HepG2 (cell line): ENCODE results near the gene ZG16B. TPM values are rescaled to one million over a fixed set of nuclear protein-coding genes. Genes with fewer than 3 reads are reported as not detected.

Source experiments
- CBFB ChIP-seq: sonication (generic); formaldehyde crosslinking; IDR thresholded peaks from 2 replicates; pipeline ENCODE4 v1.4.0; 2020; ENCODE audit warnings: missing genetic modification reagents
- EHMT2 ChIP-seq: fragments of 200-600 bp; sonication (generic); IDR thresholded peaks from 2 replicates; pipeline ENCODE4 v1.7.0; 2017; ENCODE audit warnings: antibody characterized with exemption, low read depth, low read length, borderline replicate concordance
- ETV5 ChIP-seq: IDR thresholded peaks from 2 replicates; pipeline ENCODE4 v1.6.1; 2018; ENCODE audit warnings: missing biosample characterization, missing genetic modification reagents, inconsistent platforms, borderline replicate concordance
- FOXJ3 ChIP-seq: sonication (generic); formaldehyde crosslinking; IDR thresholded peaks from 2 replicates; pipeline ENCODE4 v1.4.0; 2020; ENCODE audit warnings: missing genetic modification reagents, mild to moderate bottlenecking, borderline replicate concordance
- MAFK ChIP-seq, 2 experiments: IDR thresholded peaks in 1 of 2; conservative IDR thresholded peaks in 1 of 2; 2 replicates each; pipeline ENCODE4 v1.6.1; 2011; ENCODE audit warnings: improper control_type of control experiment in 2 of 2, low read length in 2 of 2
- RBFOX2 ChIP-seq: fragments of 200-400 bp; formaldehyde crosslinking; IDR thresholded peaks from 2 replicates; pipeline ENCODE4 v1.6.1; 2017; ENCODE audit warnings: low read depth, mild to moderate bottlenecking, low read length
- SIN3B ChIP-seq: fragments of 150-350 bp; IDR thresholded peaks from 2 replicates; pipeline ENCODE4 v1.6.1; 2014; ENCODE audit warnings: low read length
- ZFP82 ChIP-seq: sonication (generic); formaldehyde crosslinking; IDR thresholded peaks from 2 replicates; pipeline ENCODE4 v1.5.1; 2020; ENCODE audit warnings: mild to moderate bottlenecking, missing genetic modification reagents, borderline replicate concordance
- ZNF124 ChIP-seq: sonication (generic); formaldehyde crosslinking; IDR thresholded peaks from 2 replicates; pipeline ENCODE4 v1.4.0; 2020; ENCODE audit warnings: missing genetic modification reagents
- ZNF326 ChIP-seq: sonication (generic); formaldehyde crosslinking; IDR thresholded peaks from 2 replicates; pipeline ENCODE4 v1.4.0; 2020; ENCODE audit warnings: missing genetic modification reagents, borderline replicate concordance
- ZNF34 ChIP-seq: sonication (generic); formaldehyde crosslinking; IDR thresholded peaks from 2 replicates; pipeline ENCODE4 v1.4.0; 2020; ENCODE audit warnings: mild to moderate bottlenecking, missing genetic modification reagents, borderline replicate concordance
- ZNF354B ChIP-seq: sonication (generic); formaldehyde crosslinking; IDR thresholded peaks from 2 replicates; pipeline ENCODE4 v1.8.0; 2022; ENCODE audit warnings: mild to moderate bottlenecking, missing genetic modification reagents
- ZNF484 ChIP-seq: sonication (generic); formaldehyde crosslinking; IDR thresholded peaks from 2 replicates; pipeline ENCODE4 v1.5.1; 2020; ENCODE audit warnings: mild to moderate bottlenecking, low read depth, missing genetic modification reagents, borderline replicate concordance
- ZNF570 ChIP-seq: sonication (generic); formaldehyde crosslinking; IDR thresholded peaks from 2 replicates; pipeline ENCODE4 v1.4.0; 2020; ENCODE audit warnings: mild to moderate bottlenecking, missing genetic modification reagents, borderline replicate concordance
- ZZZ3 ChIP-seq: sonication (generic); formaldehyde crosslinking; IDR thresholded peaks from 2 replicates; pipeline ENCODE4 v1.4.0; 2020; ENCODE audit warnings: missing genetic modification reagents, mild to moderate bottlenecking, borderline replicate concordance
- polyA plus RNA-seq, 8 experiments: library from polyadenylated mRNA; depleted of rRNA in 3 of 8; stranded (reverse) in 7 of 8; unstranded in 1 of 8; fragments of >200 nt; fragmentation: Illumina TruSeq in 4 of 8; extraction: Trizol in 4 of 8; gene quantifications; 2 replicates each; pipeline versions ENCODE4 v1.2.1 to v1.2.3, GENCODE V29; 2011 to 2016; ENCODE audit warnings: low read depth in 4 of 8, missing spikeins in 1 of 8, mixed read lengths in 1 of 8; ENCODE audit not compliant: insufficient read depth in 1 of 8
- total RNA-seq, 5 experiments: library from RNA; depleted of rRNA; stranded (reverse); fragments of >200 nt; fragmentation: Illumina TruSeq; extraction: Trizol; gene quantifications; 2 replicates each; pipeline ENCODE4 v1.2.3, GENCODE V29; 2016; ENCODE audit warnings: low read depth in 1 of 5
- TF ChIP-seq, protein P1 (sequence below): sonication (generic); formaldehyde crosslinking; IDR thresholded peaks from 2 replicates; pipeline ENCODE4 v1.4.0; 2020; ENCODE audit warnings: missing genetic modification reagents, low read depth, mild to moderate bottlenecking, borderline replicate concordance
- TF ChIP-seq, protein P2 (sequence below): sonication (generic); formaldehyde crosslinking; IDR thresholded peaks from 2 replicates; pipeline ENCODE4 v1.4.0; 2020; ENCODE audit warnings: mild to moderate bottlenecking, low read depth, missing genetic modification reagents
- TF ChIP-seq, protein P3 (sequence below): sonication (generic); formaldehyde crosslinking; IDR thresholded peaks from 2 replicates; pipeline ENCODE4 v1.4.0; 2020; ENCODE audit warnings: mild to moderate bottlenecking, missing genetic modification reagents, borderline replicate concordance
- TF ChIP-seq, protein P4 (sequence below): sonication (generic); formaldehyde crosslinking; IDR thresholded peaks from 2 replicates; pipeline ENCODE4 v1.4.0; 2020; ENCODE audit warnings: mild to moderate bottlenecking, missing genetic modification reagents

ZG16B gene
- total and polyA plus RNA-seq, 2 of the 13 experiments (the other 11 are each of a cell fraction or from before 2014, with no cell fraction given) = 1.5 to 11.3 TPM

DNA sequence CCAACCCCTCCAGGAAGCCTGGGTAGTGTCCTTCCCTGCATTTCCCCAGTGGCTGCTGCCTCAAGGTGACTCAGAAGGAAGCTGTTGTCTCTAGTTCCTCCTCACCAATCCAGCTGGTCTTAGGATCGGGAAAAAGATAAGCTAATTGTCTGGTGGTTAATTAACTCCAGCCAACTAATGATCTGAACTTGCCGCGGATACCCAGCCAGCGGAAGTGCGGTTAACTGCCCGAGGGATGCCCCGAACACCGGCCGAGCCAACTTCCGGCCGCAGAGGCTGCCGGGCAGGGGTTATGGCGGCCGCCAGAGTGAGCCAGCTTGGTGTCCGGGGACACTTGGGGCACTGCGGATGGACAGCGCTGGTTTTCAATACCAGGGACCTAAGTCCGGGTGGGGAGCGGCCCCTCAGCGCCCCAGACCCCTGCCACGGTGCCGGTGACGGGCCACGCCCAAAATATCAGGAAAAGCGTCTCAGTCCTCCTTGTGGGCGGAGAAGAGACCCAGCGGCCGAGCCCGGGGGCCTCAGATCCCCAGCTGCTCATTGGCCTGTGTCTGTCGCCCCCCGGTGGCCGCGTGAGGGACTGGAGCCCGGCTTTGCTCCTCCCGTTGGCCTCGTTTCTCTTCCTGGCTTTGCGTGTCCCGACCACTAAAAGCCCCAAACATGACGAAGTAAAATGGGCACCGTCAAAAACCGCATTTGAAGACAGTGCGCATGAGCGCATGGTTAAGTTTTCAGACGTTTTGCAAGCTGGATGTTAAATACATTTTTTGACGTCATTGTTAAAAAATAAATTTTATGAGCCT, 38.1 kb downstream of the ZG16B start (continued):
- TF ChIP-seq, protein P1, sequence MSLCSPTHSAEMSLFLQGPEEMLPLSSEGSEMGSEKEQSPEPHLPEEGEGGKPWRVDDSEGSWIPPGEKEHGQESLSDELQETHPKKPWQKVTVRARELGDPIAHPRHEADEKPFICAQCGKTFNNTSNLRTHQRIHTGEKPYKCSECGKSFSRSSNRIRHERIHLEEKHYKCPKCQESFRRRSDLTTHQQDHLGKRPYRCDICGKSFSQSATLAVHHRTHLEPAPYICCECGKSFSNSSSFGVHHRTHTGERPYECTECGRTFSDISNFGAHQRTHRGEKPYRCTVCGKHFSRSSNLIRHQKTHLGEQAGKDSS = peak; percentile 57; the same call in 1 of the 2 replicates
- TF ChIP-seq ZZZ3 = no peak; the same call in 1 of the 2 replicates
- peak; percentile 48; the same call in 1 of the 2 replicates for TF ChIP-seq FOXJ3
- TF ChIP-seq, protein P2, sequence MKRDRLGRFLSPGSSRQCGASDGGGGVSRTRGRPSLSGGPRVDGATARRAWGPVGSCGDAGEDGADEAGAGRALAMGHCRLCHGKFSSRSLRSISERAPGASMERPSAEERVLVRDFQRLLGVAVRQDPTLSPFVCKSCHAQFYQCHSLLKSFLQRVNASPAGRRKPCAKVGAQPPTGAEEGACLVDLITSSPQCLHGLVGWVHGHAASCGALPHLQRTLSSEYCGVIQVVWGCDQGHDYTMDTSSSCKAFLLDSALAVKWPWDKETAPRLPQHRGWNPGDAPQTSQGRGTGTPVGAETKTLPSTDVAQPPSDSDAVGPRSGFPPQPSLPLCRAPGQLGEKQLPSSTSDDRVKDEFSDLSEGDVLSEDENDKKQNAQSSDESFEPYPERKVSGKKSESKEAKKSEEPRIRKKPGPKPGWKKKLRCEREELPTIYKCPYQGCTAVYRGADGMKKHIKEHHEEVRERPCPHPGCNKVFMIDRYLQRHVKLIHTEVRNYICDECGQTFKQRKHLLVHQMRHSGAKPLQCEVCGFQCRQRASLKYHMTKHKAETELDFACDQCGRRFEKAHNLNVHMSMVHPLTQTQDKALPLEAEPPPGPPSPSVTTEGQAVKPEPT (CRISPR knock-in tag) = no peak
- TF ChIP-seq MAFK (conservative IDR thresholded peaks at IDR 0.05 in 1 of 2, IDR thresholded peaks at IDR 0.05 in 1 of 2; ENCODE audit: low read length in 2 of 2) = no peak
- TF ChIP-seq ZFP82 = no peak
- peak; percentile 82; the same call in 1 of the 2 replicates for TF ChIP-seq CBFB (CRISPR knock-in tag)
- 0 out of 2 replicates have a peak, but pooled peaks have one; percentile 34 for TF ChIP-seq ZNF570 (CRISPR knock-in tag)
- TF ChIP-seq RBFOX2 = peak; percentile 93
- peak; percentile 54; the same call in 1 of the 2 replicates for TF ChIP-seq ZNF34 (CRISPR knock-in tag)
- TF ChIP-seq ZNF326 (CRISPR knock-in tag) = no peak
- TF ChIP-seq, protein P3, sequence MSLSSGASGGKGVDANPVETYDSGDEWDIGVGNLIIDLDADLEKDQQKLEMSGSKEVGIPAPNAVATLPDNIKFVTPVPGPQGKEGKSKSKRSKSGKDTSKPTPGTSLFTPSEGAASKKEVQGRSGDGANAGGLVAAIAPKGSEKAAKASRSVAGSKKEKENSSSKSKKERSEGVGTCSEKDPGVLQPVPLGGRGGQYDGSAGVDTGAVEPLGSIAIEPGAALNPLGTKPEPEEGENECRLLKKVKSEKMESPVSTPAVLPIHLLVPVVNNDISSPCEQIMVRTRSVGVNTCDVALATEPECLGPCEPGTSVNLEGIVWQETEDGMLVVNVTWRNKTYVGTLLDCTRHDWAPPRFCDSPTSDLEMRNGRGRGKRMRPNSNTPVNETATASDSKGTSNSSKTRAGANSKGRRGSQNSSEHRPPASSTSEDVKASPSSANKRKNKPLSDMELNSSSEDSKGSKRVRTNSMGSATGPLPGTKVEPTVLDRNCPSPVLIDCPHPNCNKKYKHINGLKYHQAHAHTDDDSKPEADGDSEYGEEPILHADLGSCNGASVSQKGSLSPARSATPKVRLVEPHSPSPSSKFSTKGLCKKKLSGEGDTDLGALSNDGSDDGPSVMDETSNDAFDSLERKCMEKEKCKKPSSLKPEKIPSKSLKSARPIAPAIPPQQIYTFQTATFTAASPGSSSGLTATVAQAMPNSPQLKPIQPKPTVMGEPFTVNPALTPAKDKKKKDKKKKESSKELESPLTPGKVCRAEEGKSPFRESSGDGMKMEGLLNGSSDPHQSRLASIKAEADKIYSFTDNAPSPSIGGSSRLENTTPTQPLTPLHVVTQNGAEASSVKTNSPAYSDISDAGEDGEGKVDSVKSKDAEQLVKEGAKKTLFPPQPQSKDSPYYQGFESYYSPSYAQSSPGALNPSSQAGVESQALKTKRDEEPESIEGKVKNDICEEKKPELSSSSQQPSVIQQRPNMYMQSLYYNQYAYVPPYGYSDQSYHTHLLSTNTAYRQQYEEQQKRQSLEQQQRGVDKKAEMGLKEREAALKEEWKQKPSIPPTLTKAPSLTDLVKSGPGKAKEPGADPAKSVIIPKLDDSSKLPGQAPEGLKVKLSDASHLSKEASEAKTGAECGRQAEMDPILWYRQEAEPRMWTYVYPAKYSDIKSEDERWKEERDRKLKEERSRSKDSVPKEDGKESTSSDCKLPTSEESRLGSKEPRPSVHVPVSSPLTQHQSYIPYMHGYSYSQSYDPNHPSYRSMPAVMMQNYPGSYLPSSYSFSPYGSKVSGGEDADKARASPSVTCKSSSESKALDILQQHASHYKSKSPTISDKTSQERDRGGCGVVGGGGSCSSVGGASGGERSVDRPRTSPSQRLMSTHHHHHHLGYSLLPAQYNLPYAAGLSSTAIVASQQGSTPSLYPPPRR = peak; percentile 52; the same call in 1 of the 2 replicates
- peak; percentile 77; the same call in 1 of the 2 replicates for TF ChIP-seq ZNF124 (CRISPR knock-in tag)
- TF ChIP-seq EHMT2 = peak; percentile 65
- peak; percentile 76 for TF ChIP-seq SIN3B
- no peak for TF ChIP-seq ZNF484 (CRISPR knock-in tag)
- TF ChIP-seq ETV5 (CRISPR knock-in tag) = no peak; the same call in none of the 2 replicates
- TF ChIP-seq ZNF354B (CRISPR knock-in tag) = 0 out of 2 replicates have a peak, but pooled peaks have one; percentile 52
- TF ChIP-seq, protein P4, sequence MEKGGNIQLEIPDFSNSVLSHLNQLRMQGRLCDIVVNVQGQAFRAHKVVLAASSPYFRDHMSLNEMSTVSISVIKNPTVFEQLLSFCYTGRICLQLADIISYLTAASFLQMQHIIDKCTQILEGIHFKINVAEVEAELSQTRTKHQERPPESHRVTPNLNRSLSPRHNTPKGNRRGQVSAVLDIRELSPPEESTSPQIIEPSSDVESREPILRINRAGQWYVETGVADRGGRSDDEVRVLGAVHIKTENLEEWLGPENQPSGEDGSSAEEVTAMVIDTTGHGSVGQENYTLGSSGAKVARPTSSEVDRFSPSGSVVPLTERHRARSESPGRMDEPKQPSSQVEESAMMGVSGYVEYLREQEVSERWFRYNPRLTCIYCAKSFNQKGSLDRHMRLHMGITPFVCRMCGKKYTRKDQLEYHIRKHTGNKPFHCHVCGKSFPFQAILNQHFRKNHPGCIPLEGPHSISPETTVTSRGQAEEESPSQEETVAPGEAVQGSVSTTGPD = 0 out of 2 replicates have a peak, but pooled peaks have one; percentile 30
